Fibroblast of lung (primary cell): ENCODE results near the gene ABHD6.
"Not testable (repeated sequence)": the region's sequence is repeated elsewhere in the genome, so short reads cannot be mapped to it uniquely, and the experiment has no call there.

ENCODE experiments used
- EZH2 ChIP-seq: IDR thresholded peaks from 2 replicates; pipeline ENCODE4 v1.5.1; 2012; ENCODE audit warnings: low read length, control low read depth, mild to moderate bottlenecking; ENCODE audit errors: missing control alignments
- TF ChIP-seq, protein P1 (sequence below), 2 donors: IDR thresholded peaks in 1 of 2; conservative IDR thresholded peaks in 1 of 2; 1 replicate in 1 of 2; 2 replicates in 1 of 2; pipeline ENCODE4 v1.5.1; 2011 to 2012; ENCODE audit warnings: low read length in 2 of 2, control low read depth in 1 of 2, inconsistent platforms in 1 of 2, low read depth in 1 of 2, mild to moderate bottlenecking in 1 of 2

DNA sequence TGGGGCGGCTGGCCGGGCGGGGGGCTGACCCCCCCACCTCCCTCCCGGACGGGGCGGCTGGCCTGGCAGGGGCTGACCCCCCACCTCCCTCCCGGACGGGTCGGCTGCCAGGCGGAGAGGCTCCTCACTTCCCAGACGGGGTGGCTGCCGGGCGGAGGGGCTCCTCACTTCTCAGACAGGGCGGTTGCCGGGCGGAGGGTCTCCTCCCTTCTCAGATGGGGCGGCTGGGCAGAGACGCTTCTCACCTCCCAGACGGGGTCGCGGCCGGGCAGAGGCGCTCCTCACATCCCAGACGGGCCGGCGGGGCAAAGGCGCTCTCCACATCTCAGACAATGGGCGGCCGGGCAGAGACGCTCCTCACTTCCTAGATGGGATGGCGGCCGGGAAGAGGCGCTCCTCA, 52.9 kb downstream of the ABHD6 start:
- TF ChIP-seq, protein P1, sequence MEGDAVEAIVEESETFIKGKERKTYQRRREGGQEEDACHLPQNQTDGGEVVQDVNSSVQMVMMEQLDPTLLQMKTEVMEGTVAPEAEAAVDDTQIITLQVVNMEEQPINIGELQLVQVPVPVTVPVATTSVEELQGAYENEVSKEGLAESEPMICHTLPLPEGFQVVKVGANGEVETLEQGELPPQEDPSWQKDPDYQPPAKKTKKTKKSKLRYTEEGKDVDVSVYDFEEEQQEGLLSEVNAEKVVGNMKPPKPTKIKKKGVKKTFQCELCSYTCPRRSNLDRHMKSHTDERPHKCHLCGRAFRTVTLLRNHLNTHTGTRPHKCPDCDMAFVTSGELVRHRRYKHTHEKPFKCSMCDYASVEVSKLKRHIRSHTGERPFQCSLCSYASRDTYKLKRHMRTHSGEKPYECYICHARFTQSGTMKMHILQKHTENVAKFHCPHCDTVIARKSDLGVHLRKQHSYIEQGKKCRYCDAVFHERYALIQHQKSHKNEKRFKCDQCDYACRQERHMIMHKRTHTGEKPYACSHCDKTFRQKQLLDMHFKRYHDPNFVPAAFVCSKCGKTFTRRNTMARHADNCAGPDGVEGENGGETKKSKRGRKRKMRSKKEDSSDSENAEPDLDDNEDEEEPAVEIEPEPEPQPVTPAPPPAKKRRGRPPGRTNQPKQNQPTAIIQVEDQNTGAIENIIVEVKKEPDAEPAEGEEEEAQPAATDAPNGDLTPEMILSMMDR (conservative IDR thresholded peaks at IDR 0.05 in 1 of 2, IDR thresholded peaks at IDR 0.05 in 1 of 2; ENCODE audit: low read depth in 1 of 2, low read length in 2 of 2): not testable (repeated sequence)
- not testable (repeated sequence) for TF ChIP-seq EZH2
